GM21515 (cell line): ENCODE measurements around the gene ASCL3.
"Not testable (repeated sequence)": the region's sequence is repeated elsewhere in the genome, so short reads cannot be mapped to it uniquely, and the experiment has no call there.

Experiments used
- ATAC-seq: cut with Tn5 transposase; IDR thresholded peaks from one replicate; pipeline ENCODE4 v1.9.1; 2021; ENCODE audit not compliant: unreplicated experiment

ASCL3 gene

GRCh38 chr11:8948886-8949285 lies 6.1 kb upstream of the ASCL3 start:
- ATAC-seq: no peak

GRCh38 chr11:8947230-8947943 lies 4.6 kb upstream of the ASCL3 start:
- no peak for ATAC-seq

GRCh38 chr11:8941341-8942103 lies 1.3 kb downstream of the ASCL3 start:
- no peak for ATAC-seq

- no peak for ATAC-seq
These were observed 5.2 kb downstream of the ASCL3 start for GRCh38 chr11:8937659-8938058.

- peak; percentile 69 for ATAC-seq
These were observed 5.7 kb downstream of the ASCL3 start for GRCh38 chr11:8937159-8937558.

GRCh38 chr11:8935789-8936188 lies 7.0 kb downstream of the ASCL3 start:
- ATAC-seq: not testable (repeated sequence)

GRCh38 chr11:8934742-8935488 lies 7.9 kb downstream of the ASCL3 start:
- ATAC-seq: no peak

GRCh38 chr11:8933931-8934330 lies 8.9 kb downstream of the ASCL3 start:
- ATAC-seq: no peak

GRCh38 chr11:8932564-8933180 lies 10.1 kb downstream of the ASCL3 start, which contains the start of gene C11orf16:
TSS of gene C11orf16 (minus strand) at chr11:8932947. CDS start at chr11:8932308, 639 bp downstream.
- no peak for ATAC-seq

GRCh38 chr11:8930456-8931175 lies 12.2 kb downstream of the ASCL3 start:
- no peak for ATAC-seq

- ATAC-seq: no peak
These were observed 13.7 kb downstream of the ASCL3 start for GRCh38 chr11:8928981-8929615.

GRCh38 chr11:8928205-8928604 lies 14.6 kb downstream of the ASCL3 start:
- no peak for ATAC-seq

- ATAC-seq: no peak
These were observed 15.6 kb downstream of the ASCL3 start for GRCh38 chr11:8927233-8927632.

GRCh38 chr11:8926236-8926635 lies 16.6 kb downstream of the ASCL3 start:
- no peak for ATAC-seq

GRCh38 chr11:8925711-8926110 lies 17.1 kb downstream of the ASCL3 start:
- ATAC-seq: no peak

- ATAC-seq: no peak
These were observed 20.1 kb downstream of the ASCL3 start for GRCh38 chr11:8922691-8923090.

- ATAC-seq: no peak
These were observed 25.5 kb downstream of the ASCL3 start for GRCh38 chr11:8917157-8917825.

GRCh38 chr11:8914661-8915018 lies 28.2 kb downstream of the ASCL3 start:
- ATAC-seq: no peak

- ATAC-seq: no peak
These were observed 28.7 kb downstream of the ASCL3 start for GRCh38 chr11:8913961-8914660.
